CD4-positive, alpha-beta T cell treated with Interferon gamma for 1 hour (primary cell): Measurements from ENCODE around the gene XPO6.
A peak's percentile ranks its signal among the peaks of the same experiment; 100 is the strongest.

Experiments used
- DNase-seq: peaks from one replicate; pipeline ENCODE4 v3.0.0-alpha.2; 2020

Gene XPO6

GRCh38 chr16:28182801-28183200 is 29.0 kb downstream of the XPO6 start:
- no peak for DNase-seq

- no peak for DNase-seq
Measured at GRCh38 chr16:28182183-28182582, 29.6 kb downstream of the XPO6 start.

GRCh38 chr16:28181515-28181914 is 30.2 kb downstream of the XPO6 start:
- no peak for DNase-seq

GRCh38 chr16:28180655-28181460 is 30.9 kb downstream of the XPO6 start:
- no peak for DNase-seq

- no peak for DNase-seq
Measured at GRCh38 chr16:28179354-28179753, 32.4 kb downstream of the XPO6 start.

- no peak for DNase-seq
Measured at GRCh38 chr16:28175715-28176114, 36.0 kb downstream of the XPO6 start.

- no peak for DNase-seq
Measured at GRCh38 chr16:28172336-28172735, 39.4 kb downstream of the XPO6 start.

- DNase-seq, result no peak
Measured at GRCh38 chr16:28171816-28172215, 39.9 kb downstream of the XPO6 start.

GRCh38 chr16:28168991-28169554 is 42.7 kb downstream of the XPO6 start:
- DNase-seq, result peak; percentile 45

GRCh38 chr16:28167730-28168129 is 44.0 kb downstream of the XPO6 start:
- DNase-seq, result no peak

- no peak for DNase-seq
Measured at GRCh38 chr16:28167221-28167620, 44.5 kb downstream of the XPO6 start.

GRCh38 chr16:28166394-28167208 is 45.2 kb downstream of the XPO6 start:
- DNase-seq, result no peak

GRCh38 chr16:28165598-28165997 is 46.2 kb downstream of the XPO6 start:
- DNase-seq, result no peak

GRCh38 chr16:28164140-28164539 is 47.6 kb downstream of the XPO6 start:
- no peak for DNase-seq

- DNase-seq, result no peak
Measured at GRCh38 chr16:28163699-28164098, 48.1 kb downstream of the XPO6 start.

GRCh38 chr16:28162326-28162877 is 49.4 kb downstream of the XPO6 start:
- no peak for DNase-seq

GRCh38 chr16:28161626-28162025 is 50.1 kb downstream of the XPO6 start:
- DNase-seq, result no peak

GRCh38 chr16:28158136-28158535 is 53.6 kb downstream of the XPO6 start:
- DNase-seq, result no peak

- DNase-seq, result no peak
Measured at GRCh38 chr16:28156056-28156680, 55.6 kb downstream of the XPO6 start.

GRCh38 chr16:28155293-28155692 is 56.5 kb downstream of the XPO6 start:
- DNase-seq, result no peak

GRCh38 chr16:28151180-28151579 is 60.6 kb downstream of the XPO6 start:
- DNase-seq, result no peak

GRCh38 chr16:28149011-28149888 is 62.5 kb downstream of the XPO6 start:
- peak; percentile 13 for DNase-seq
